ENCODE measurements around the gene WSCD1.

DNA sequence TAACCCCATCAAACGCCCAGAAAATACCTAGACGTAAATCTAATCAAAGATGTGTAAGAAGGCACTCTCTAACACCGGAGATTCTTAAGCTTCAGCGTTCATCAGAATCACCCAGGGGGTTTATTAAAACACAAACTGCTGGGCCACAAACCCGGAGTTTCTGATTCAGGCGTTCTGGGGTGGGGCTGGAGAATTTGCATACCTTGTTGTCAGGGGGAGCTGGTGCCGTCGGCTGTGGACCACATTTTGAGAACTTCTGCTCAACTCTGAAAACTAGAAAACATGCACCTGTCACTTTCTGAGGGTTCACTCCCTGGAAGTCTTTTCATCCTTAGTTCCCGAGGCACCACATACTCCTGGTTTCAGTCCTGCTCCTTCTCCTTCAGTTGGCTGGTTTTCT, 48.6 kb upstream of the WSCD1 start:
- TF ChIP-seq, protein P1, sequence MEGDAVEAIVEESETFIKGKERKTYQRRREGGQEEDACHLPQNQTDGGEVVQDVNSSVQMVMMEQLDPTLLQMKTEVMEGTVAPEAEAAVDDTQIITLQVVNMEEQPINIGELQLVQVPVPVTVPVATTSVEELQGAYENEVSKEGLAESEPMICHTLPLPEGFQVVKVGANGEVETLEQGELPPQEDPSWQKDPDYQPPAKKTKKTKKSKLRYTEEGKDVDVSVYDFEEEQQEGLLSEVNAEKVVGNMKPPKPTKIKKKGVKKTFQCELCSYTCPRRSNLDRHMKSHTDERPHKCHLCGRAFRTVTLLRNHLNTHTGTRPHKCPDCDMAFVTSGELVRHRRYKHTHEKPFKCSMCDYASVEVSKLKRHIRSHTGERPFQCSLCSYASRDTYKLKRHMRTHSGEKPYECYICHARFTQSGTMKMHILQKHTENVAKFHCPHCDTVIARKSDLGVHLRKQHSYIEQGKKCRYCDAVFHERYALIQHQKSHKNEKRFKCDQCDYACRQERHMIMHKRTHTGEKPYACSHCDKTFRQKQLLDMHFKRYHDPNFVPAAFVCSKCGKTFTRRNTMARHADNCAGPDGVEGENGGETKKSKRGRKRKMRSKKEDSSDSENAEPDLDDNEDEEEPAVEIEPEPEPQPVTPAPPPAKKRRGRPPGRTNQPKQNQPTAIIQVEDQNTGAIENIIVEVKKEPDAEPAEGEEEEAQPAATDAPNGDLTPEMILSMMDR (IDR thresholded peaks at IDR 0.05), result no peak
- TF ChIP-seq POLR2AphosphoS5 (IDR thresholded peaks at IDR 0.05) (no peak), EP300 (IDR thresholded peaks at IDR 0.05) (no peak), POLR2A (IDR thresholded peaks at IDR 0.05) (no peak)

Data from gastroesophageal sphincter (tissue), 3 donors.